ENCODE data around the gene HEXIM2.

The HEXIM2 gene

GRCh38 chr17:45149037-45149668 is 12.5 kb upstream of the HEXIM2 start:
- DNase-seq (ENCODE audit: insufficient read length, low spot score) (peak; percentile 63), FAIRE-seq (peak; percentile 75)
- TF ChIP-seq SPI1 (IDR thresholded peaks at IDR 0.05; ENCODE audit: low read depth, low read length) = no peak
- no peak for TF ChIP-seq POLR2A (IDR thresholded peaks at IDR 0.05; ENCODE audit: low read depth, low read length)
- no peak for TF ChIP-seq POU2F2 (IDR thresholded peaks at IDR 0.05; ENCODE audit: low read depth, low read length)
- TF ChIP-seq TAF1 (IDR thresholded peaks at IDR 0.05; ENCODE audit: low read depth, low read length) = no peak
- TF ChIP-seq PAX5 (IDR thresholded peaks at IDR 0.05; ENCODE audit: insufficient read depth, low read length, severe bottlenecking) = no peak
- TF ChIP-seq POLR2AphosphoS5 (IDR thresholded peaks at IDR 0.05; ENCODE audit: low read depth, low read length) = no peak

DNA sequence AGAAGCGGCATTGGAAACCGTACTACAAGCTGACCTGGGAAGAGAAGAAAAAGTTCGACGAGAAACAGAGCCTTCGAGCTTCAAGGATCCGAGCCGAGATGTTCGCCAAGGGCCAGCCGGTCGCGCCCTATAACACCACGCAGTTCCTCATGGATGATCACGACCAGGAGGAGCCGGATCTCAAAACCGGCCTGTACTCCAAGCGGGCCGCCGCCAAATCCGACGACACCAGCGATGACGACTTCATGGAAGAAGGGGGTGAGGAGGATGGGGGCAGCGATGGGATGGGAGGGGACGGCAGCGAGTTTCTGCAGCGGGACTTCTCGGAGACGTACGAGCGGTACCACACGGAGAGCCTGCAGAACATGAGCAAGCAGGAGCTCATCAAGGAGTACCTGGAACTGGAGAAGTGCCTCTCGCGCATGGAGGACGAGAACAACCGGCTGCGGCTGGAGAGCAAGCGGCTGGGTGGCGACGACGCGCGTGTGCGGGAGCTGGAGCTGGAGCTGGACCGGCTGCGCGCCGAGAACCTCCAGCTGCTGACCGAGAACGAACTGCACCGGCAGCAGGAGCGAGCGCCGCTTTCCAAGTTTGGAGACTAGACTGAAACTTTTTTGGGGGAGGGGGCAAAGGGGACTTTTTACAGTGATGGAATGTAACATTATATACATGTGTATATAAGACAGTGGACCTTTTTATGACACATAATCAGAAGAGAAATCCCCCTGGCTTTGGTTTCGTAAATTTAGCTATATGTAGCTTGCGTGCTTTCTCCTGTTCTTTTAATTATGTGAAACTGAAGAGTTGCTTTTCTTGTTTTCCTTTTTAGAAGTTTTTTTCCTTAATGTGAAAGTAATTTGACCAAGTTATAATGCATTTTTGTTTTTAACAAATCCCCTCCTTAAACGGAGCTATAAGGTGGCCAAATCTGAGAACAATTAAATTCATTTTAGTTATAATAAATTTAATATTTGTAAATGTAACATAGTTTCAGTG is 11.7 kb upstream of the HEXIM2 start:
- DNase-seq (ENCODE audit: insufficient read length, low spot score) (no peak), FAIRE-seq (peak; percentile 41)
- TF ChIP-seq POLR2A (IDR thresholded peaks at IDR 0.05; ENCODE audit: low read depth, low read length) (peak; percentile 64; the same call in 1 of the 2 replicates), TAF1 (IDR thresholded peaks at IDR 0.05; ENCODE audit: low read depth, low read length) (peak; percentile 79; the same call in 1 of the 2 replicates), PAX5 (IDR thresholded peaks at IDR 0.05; ENCODE audit: insufficient read depth, low read length, severe bottlenecking) (no peak), POLR2AphosphoS5 (IDR thresholded peaks at IDR 0.05; ENCODE audit: low read depth, low read length) (peak; percentile 76), POU2F2 (IDR thresholded peaks at IDR 0.05; ENCODE audit: low read depth, low read length) (no peak), SPI1 (IDR thresholded peaks at IDR 0.05; ENCODE audit: low read depth, low read length) (peak; percentile 12; the same call in 1 of the 2 replicates)

DNA sequence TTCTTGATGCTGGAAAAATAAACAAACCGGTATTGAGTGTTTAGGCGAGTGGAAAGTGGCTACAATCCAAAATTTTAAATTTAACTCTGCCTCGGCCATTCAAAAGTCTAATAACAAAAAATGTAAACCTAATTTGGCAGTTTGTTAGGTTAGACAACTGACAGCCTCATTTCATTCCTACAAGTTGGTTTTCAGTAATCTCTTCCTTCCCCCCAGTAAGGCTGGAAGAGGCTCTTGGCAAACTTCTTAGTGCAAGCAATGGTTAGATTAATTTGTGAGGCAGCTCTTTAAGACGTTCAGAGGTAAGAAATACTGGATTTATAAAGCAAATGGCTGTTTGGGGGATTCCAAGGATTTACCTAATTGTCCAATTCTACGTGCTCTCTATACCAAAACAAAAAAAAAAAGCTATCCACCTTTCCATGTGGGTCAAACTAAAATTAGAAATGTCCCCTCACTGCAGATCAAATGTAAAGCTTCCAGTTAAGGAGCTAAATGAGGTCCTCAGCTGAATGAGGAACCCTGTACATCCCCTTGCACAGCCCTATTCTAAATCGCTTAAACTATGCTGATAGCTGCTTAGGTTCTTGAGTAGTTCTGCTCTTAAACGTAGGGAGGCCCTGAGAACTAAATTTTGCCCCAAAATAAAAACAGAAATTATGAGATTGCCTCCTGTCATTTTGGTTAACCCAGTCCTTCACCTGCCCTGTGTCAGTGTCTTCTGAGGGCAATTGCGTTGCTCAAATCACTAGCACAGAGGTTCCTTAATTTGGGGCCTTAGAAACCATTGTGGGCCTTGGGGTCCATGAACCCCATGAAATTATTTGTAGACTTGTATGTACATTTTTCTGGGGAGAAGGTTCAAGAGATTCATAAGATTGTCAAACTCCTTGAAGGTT is 10.5 kb upstream of the HEXIM2 start:
- FAIRE-seq (no peak), DNase-seq (ENCODE audit: insufficient read length, low spot score) (no peak)
- no peak for TF ChIP-seq POLR2AphosphoS5 (IDR thresholded peaks at IDR 0.05; ENCODE audit: low read depth, low read length)
- peak; percentile 63 for TF ChIP-seq SPI1 (IDR thresholded peaks at IDR 0.05; ENCODE audit: low read depth, low read length)
- TF ChIP-seq POLR2A (IDR thresholded peaks at IDR 0.05; ENCODE audit: low read depth, low read length) = peak; percentile 35; the same call in 1 of the 2 replicates
- no peak for TF ChIP-seq PAX5 (IDR thresholded peaks at IDR 0.05; ENCODE audit: insufficient read depth, low read length, severe bottlenecking)
- TF ChIP-seq TAF1 (IDR thresholded peaks at IDR 0.05; ENCODE audit: low read depth, low read length) = no peak

DNA sequence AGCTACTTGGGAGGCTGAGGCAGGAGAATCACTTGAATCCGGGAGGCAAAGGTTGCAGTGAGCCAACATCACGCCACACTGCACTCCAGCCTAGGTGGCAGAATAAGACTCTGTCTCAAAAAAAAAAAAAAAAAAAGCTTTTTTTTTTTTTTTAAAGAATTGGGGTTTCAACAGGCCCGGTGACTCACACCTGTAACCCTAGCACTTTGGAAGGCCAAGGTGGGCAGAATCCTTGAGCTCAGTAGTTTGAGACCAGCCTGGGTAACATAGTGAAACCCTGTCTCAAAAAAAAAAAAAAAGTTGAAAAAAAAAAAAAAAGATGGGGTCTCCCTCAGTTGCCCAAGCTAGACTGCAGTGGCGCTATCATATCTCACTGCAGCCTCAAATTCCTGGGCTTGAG is 6.6 kb upstream of the HEXIM2 start:
- DNase-seq (ENCODE audit: insufficient read length, low spot score) = no peak
- no peak for FAIRE-seq
- TF ChIP-seq SPI1 (IDR thresholded peaks at IDR 0.05; ENCODE audit: low read depth, low read length) (no peak), TAF1 (IDR thresholded peaks at IDR 0.05; ENCODE audit: low read depth, low read length) (no peak), POU2F2 (IDR thresholded peaks at IDR 0.05; ENCODE audit: low read depth, low read length) (no peak), POLR2AphosphoS5 (IDR thresholded peaks at IDR 0.05; ENCODE audit: low read depth, low read length) (no peak), POLR2A (IDR thresholded peaks at IDR 0.05; ENCODE audit: low read depth, low read length) (no peak), PAX5 (IDR thresholded peaks at IDR 0.05; ENCODE audit: insufficient read depth, low read length, severe bottlenecking) (no peak)

DNA sequence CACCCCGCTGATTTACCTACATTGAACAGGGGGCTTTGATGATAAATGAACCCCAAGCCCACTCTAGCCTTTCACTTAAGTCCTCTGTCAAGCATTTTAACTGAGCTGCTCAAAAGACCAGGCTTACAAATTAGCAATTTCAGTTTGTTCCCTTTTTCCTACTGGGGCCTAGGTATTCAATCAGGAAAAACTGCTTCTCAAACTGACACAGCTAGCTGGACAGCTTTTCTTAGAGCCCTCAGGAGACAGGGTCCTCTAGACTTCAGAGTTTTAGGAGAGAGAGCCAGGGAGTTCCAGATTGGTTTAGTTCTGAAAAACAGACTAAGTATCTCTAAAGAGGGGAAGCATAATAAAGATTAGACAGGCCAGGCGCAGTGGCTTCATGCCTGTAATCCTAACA is 6.2 kb upstream of the HEXIM2 start:
- DNase-seq (ENCODE audit: insufficient read length, low spot score) = no peak
- FAIRE-seq = no peak
- TF ChIP-seq POLR2AphosphoS5 (IDR thresholded peaks at IDR 0.05; ENCODE audit: low read depth, low read length) = no peak
- no peak for TF ChIP-seq PAX5 (IDR thresholded peaks at IDR 0.05; ENCODE audit: insufficient read depth, low read length, severe bottlenecking)
- TF ChIP-seq TAF1 (IDR thresholded peaks at IDR 0.05; ENCODE audit: low read depth, low read length) = no peak
- no peak for TF ChIP-seq SPI1 (IDR thresholded peaks at IDR 0.05; ENCODE audit: low read depth, low read length)
- TF ChIP-seq POU2F2 (IDR thresholded peaks at IDR 0.05; ENCODE audit: low read depth, low read length) = no peak
- no peak for TF ChIP-seq POLR2A (IDR thresholded peaks at IDR 0.05; ENCODE audit: low read depth, low read length)

DNA sequence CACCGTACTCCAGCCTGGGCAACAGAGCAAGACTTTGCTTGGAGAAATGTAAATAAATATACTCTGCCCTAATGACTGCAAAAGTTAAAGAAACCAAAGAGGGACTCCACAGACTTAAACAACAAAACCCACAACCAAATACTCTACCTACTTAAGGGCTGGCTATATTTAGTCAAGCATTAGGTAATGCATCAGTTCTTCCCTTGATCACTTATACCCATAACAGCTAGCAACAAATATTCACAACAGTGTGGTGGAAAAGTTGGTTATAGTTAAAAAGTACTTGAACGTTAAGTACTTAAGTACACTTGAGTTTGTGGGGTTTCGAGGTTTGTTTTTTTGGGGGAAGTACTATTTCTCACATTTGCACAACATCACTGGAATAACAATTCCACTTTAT is 5.4 kb upstream of the HEXIM2 start:
- no peak for DNase-seq (ENCODE audit: insufficient read length, low spot score)
- no peak for TF ChIP-seq PAX5 (IDR thresholded peaks at IDR 0.05; ENCODE audit: insufficient read depth, low read length, severe bottlenecking)
- no peak for FAIRE-seq

DNA sequence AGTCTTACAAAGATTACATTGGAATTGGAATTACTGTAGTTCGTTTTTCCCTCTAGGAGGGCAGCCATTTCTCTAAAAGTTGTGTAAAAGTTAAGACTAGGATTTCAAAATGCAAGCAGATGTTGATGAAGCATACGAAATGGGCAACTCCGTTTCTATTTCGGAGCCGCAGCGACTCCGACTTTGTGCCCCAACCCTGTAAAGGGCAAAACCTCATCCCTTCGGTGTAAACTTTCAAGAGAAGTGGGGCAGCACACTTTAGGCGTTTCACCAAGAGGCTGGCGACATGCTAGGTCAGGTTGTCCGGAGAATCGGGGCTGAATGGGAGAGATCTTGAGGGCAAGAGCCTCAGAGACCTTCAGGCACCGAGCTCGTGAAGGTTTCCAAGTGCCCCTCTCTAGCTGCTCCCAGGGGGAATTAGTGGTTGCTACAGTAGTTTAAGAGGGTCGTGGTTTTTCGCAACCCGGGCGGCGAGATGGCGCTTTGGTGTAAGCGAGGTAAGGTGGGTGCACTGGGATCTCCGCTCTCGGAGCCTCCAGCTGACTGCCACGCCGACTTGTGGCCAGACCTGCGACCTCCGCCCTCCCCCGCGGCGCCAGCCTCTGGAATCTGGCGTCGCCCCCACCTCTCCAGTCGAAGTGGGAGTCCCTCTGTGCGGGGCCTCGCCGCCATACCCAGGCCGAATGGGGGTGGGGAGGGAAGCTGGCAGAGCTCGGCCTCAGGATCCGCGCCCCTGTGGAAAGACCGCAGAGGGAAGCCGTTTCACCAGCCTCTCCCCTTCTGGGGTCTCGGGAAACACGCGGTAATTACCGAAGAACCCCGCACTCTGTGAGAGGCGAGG is 1.0 kb upstream of the HEXIM2 start:
- DNase-seq (ENCODE audit: insufficient read length, low spot score) = no peak
- TF ChIP-seq TAF1 (IDR thresholded peaks at IDR 0.05; ENCODE audit: low read depth, low read length) (no peak; the same call in 1 of the 2 replicates), PAX5 (IDR thresholded peaks at IDR 0.05; ENCODE audit: insufficient read depth, low read length, severe bottlenecking) (no peak), POU2F2 (IDR thresholded peaks at IDR 0.05; ENCODE audit: low read depth, low read length) (no peak; the same call in 1 of the 2 replicates), POLR2A (IDR thresholded peaks at IDR 0.05; ENCODE audit: low read depth, low read length) (peak; percentile 69)
- no peak for FAIRE-seq

DNA sequence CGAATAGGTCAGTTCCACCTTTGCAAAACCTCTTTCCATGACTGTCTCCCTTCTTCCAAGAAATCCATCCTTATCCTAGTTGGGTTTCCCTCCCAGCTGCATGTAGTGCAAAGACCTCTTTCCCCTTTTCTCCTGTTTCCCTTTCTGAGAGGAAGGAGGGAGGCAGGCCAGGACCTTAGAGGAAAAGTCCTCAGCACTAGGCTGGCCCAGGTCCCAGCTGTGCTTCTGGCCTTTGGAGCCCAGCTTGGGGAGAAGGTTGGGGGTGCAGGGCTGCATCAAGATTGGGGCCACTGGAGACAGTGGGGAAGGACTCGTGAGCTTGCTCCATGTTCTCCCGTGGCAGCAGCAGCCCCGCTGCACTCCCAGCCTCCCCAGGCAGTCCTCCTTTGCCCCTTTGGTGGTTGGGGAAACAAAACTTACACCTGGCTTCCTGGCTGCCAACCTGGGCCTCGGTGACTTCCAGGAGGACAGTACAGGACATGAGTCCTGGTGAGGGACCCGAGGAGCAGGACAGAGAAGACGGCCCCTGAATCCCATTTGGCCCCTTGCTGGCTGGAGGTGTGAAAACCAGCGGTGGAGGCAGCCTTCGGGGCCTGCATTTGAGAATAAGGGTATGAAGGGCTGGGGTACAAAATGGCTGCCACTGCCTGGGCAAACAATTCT is 481 bp downstream of the HEXIM2 start:
- TF ChIP-seq POU2F2 (IDR thresholded peaks at IDR 0.05; ENCODE audit: low read depth, low read length) (no peak), POLR2AphosphoS5 (IDR thresholded peaks at IDR 0.05; ENCODE audit: low read depth, low read length) (no peak), TAF1 (IDR thresholded peaks at IDR 0.05; ENCODE audit: low read depth, low read length) (no peak), POLR2A (IDR thresholded peaks at IDR 0.05; ENCODE audit: low read depth, low read length) (no peak), PAX5 (IDR thresholded peaks at IDR 0.05; ENCODE audit: insufficient read depth, low read length, severe bottlenecking) (no peak), SPI1 (IDR thresholded peaks at IDR 0.05; ENCODE audit: low read depth, low read length) (no peak)
- FAIRE-seq (no peak), DNase-seq (ENCODE audit: insufficient read length, low spot score) (no peak)
